Measurements from ENCODE around the gene ANP32E. TPM values are rescaled to one million over a fixed set of nuclear protein-coding genes. Genes with fewer than 3 reads are reported as not detected.
A peak's percentile ranks its signal among the peaks of the same experiment; 100 is the strongest.

Gene ANP32E
- total RNA-seq, 4 donors from 2014 or later = 14.8 to 25.1 (median 21.6) TPM

DNA sequence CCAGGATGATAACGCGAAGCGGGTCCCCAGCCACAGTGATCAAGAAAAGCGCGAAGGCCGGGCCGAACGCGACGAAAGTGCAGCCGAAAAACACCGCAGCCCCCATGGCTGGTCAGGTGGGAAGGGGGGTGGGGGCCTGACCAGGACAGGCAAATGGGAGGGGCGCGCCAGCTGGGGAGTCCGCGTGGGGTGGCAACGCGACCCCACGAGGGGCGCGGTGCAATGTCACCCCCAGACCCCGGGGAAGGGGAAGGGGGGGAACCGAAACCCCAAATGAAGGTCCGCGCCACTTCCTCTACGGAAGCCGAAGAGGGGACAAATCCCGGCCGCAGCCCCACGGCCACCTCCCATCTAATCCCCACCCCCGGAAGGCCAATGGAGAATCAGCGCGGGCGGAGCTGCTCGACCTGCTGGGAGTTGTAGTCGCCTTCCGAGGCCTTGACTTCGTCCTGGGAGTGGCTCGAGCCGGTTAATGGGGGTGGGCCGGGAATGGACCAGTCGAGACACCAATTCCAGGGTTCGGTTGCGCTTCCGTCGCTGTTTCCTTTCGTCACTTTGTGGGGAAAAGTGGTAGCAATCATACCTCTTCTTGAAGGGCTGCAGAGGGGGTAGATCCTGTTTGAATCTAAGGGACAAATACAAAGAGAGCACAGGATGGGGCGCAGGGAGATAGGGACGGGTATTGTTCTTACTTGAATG lies 32.9 kb upstream of the ANP32E start, which contains the start of gene APH1A:
TSS of gene APH1A (minus strand) at position 312 of the 699 bp plus-strand sequence. CDS start at position 106, 206 bp downstream.
- Histone ChIP-seq H3K4me3 (peak within 1 kb of the TSS; percentile 83 to 89), H3K27ac (peak within 1 kb of the TSS; percentile 88 to 97 (median 92)), H3K9me3 (no peaks in the 10 kb centered on the region), H3K36me3 (peaks cover 0 to 36% of the 10 kb centered on the region in 2 donors), H3K27me3 (no peaks in the 10 kb centered on the region), H3K4me1 (peaks cover 3 to 56% (median 25%) of the 10 kb centered on the region in 3 donors)
- WGBS, 2 donors (ENCODE audit: low coverage in 1 of 2) = 0 to 1% methylated on average over 6 to 12 of the region's 49 CpGs
- no peak for TF ChIP-seq EP300 (IDR thresholded peaks at IDR 0.05)
- TF ChIP-seq POLR2AphosphoS5 (IDR thresholded peaks at IDR 0.05) = peak; percentile 89
- TF ChIP-seq POLR2A (IDR thresholded peaks at IDR 0.05) = peak; percentile 51 to 60
- TF ChIP-seq, protein P1, sequence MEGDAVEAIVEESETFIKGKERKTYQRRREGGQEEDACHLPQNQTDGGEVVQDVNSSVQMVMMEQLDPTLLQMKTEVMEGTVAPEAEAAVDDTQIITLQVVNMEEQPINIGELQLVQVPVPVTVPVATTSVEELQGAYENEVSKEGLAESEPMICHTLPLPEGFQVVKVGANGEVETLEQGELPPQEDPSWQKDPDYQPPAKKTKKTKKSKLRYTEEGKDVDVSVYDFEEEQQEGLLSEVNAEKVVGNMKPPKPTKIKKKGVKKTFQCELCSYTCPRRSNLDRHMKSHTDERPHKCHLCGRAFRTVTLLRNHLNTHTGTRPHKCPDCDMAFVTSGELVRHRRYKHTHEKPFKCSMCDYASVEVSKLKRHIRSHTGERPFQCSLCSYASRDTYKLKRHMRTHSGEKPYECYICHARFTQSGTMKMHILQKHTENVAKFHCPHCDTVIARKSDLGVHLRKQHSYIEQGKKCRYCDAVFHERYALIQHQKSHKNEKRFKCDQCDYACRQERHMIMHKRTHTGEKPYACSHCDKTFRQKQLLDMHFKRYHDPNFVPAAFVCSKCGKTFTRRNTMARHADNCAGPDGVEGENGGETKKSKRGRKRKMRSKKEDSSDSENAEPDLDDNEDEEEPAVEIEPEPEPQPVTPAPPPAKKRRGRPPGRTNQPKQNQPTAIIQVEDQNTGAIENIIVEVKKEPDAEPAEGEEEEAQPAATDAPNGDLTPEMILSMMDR (IDR thresholded peaks at IDR 0.05) = peak in 2 of 4 experiments; percentile 2 to 20
- ATAC-seq = peak; percentile 99

- no peaks in the 10 kb centered on the region for H3K9me3 ChIP-seq
- peak overlapping the region; percentile 83 to 89 for H3K4me3 ChIP-seq
- H3K27ac ChIP-seq = peak overlapping the region; percentile 88 to 97 (median 92)
- TF ChIP-seq, protein P1 (IDR thresholded peaks at IDR 0.05) = no peak
- TF ChIP-seq POLR2AphosphoS5 (IDR thresholded peaks at IDR 0.05) (no peak), POLR2A (IDR thresholded peaks at IDR 0.05) (no peak), EP300 (IDR thresholded peaks at IDR 0.05) (no peak)
- peaks cover 3 to 51% (median 24%) of the 10 kb centered on the region in 3 donors for H3K4me1 ChIP-seq
- peak; percentile 20 for ATAC-seq
- 0% methylated on average over 6 to 14 of the region's 21 CpGs for WGBS, 2 donors (ENCODE audit: low coverage in 1 of 2)
- peaks cover 0 to 36% of the 10 kb centered on the region in 2 donors for H3K36me3 ChIP-seq
- H3K27me3 ChIP-seq = no peaks in the 10 kb centered on the region
Measured at GRCh38 chr1:150268340-150268704, 32.4 kb upstream of the ANP32E start.

GRCh38 chr1:150267896-150268295 lies 32.0 kb upstream of the ANP32E start:
- TF ChIP-seq POLR2A (IDR thresholded peaks at IDR 0.05) (no peak), POLR2AphosphoS5 (IDR thresholded peaks at IDR 0.05) (no peak), EP300 (IDR thresholded peaks at IDR 0.05) (no peak)
- TF ChIP-seq, protein P1 (IDR thresholded peaks at IDR 0.05) = no peak
- WGBS, 2 donors (ENCODE audit: low coverage in 1 of 2) = 11% methylated on average over 5 of the region's 6 CpGs; no CpG with 5 or more reads in 1 of the 2 donors

GRCh38 chr1:150263549-150263948 lies 27.6 kb upstream of the ANP32E start:
- Histone ChIP-seq H3K27me3 (no peaks in the 10 kb centered on the region), H3K9me3 (no peaks in the 10 kb centered on the region), H3K4me3 (no peak overlapping the region), H3K27ac (no peak overlapping the region), H3K36me3 (peaks cover 0 to 36% of the 10 kb centered on the region in 2 donors), H3K4me1 (peaks cover 3 to 41% (median 19%) of the 10 kb centered on the region in 3 donors)
- ATAC-seq = no peak
- 63 to 78% methylated on average over 5 of the region's 6 CpGs for WGBS, 2 donors (ENCODE audit: low coverage in 1 of 2)
- TF ChIP-seq POLR2AphosphoS5 (IDR thresholded peaks at IDR 0.05) (no peak), EP300 (IDR thresholded peaks at IDR 0.05) (no peak), POLR2A (IDR thresholded peaks at IDR 0.05) (no peak)
- TF ChIP-seq, protein P1 (IDR thresholded peaks at IDR 0.05) = no peak

More at GRCh38 chr1:150267896-150268295, 32.0 kb upstream of the ANP32E start:
- peak overlapping the region; percentile 88 to 97 (median 92) for H3K27ac ChIP-seq
- H3K9me3 ChIP-seq = no peaks in the 10 kb centered on the region
- H3K4me1 ChIP-seq = peaks cover 3 to 46% (median 20%) of the 10 kb centered on the region in 3 donors
- peaks cover 0 to 36% of the 10 kb centered on the region in 2 donors for H3K36me3 ChIP-seq
- no peaks in the 10 kb centered on the region for H3K27me3 ChIP-seq
- ATAC-seq = no peak
- peak overlapping the region; percentile 83 to 89 for H3K4me3 ChIP-seq
